HG03175 (cell line): Measurements from ENCODE around the gene FADS6.

ENCODE experiments used
- ATAC-seq: cut with Tn5 transposase; IDR thresholded peaks from one replicate; pipeline ENCODE4 v1.9.1; 2021; ENCODE audit warnings: mild to moderate bottlenecking, moderate library complexity; ENCODE audit not compliant: unreplicated experiment

The FADS6 gene

GRCh38 chr17:74833501-74834377 is 59.7 kb downstream of the FADS6 start:
- ATAC-seq, result no peak

GRCh38 chr17:74832421-74832820 is 61.0 kb downstream of the FADS6 start:
- no peak for ATAC-seq

GRCh38 chr17:74831444-74832146 is 61.8 kb downstream of the FADS6 start:
- ATAC-seq, result no peak

- no peak for ATAC-seq
These were observed 62.6 kb downstream of the FADS6 start for GRCh38 chr17:74830861-74831260.

- no peak for ATAC-seq
These were observed 65.6 kb downstream of the FADS6 start for GRCh38 chr17:74827800-74828199.
